Measurements from ENCODE around the gene SLC38A7. TPM values are rescaled to one million over a fixed set of nuclear protein-coding genes. Genes with fewer than 3 reads are reported as not detected.

Gene SLC38A7
- total RNA-seq, 1 donor from 2014 or later = 40.2 TPM

DNA sequence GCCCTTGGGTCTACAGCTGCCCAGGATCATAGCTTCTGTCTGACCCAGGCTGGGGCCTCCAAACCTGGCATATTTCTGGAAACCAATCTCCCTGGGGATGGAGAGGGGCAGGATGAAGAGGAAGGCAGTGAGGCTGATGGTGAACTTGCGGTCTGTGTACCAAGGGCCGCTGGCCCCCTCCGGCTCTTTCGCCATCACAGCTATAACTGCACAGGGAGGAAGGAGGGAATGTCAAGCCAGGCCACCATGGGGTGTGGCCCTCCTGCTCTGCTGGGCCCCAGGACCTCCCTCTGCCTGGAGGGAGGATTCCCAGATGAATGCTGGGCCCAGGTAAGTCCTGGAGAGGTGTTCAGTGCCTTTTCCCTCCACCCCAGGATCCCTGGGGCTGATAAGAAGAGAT, 6.3 kb downstream of the SLC38A7 start:
- Histone ChIP-seq H3K4me2 (ENCODE audit: low read length) (no peak overlapping the region), H3K9ac (ENCODE audit: low read length) (no peak overlapping the region), H3K79me2 (ENCODE audit: insufficient read depth, low read length) (peaks cover 8% of the 10 kb centered on the region), H3K27ac (ENCODE audit: low read depth, low read length) (no peak overlapping the region), H4K20me1 (ENCODE audit: insufficient read depth, low read length) (peaks cover 23% of the 10 kb centered on the region), H3K9me3 (ENCODE audit: insufficient read depth, low read depth, low read length) (no peaks in the 10 kb centered on the region), H3K36me3 (ENCODE audit: insufficient read depth, low read length) (no peaks in the 10 kb centered on the region), H3K4me1 (ENCODE audit: insufficient read depth, low read length) (peaks cover 2% of the 10 kb centered on the region), H3K4me3 (ENCODE audit: insufficient read depth, low read depth, low read length) (no peak overlapping the region), H3K27me3 (ENCODE audit: insufficient read depth, low read length) (no peaks in the 10 kb centered on the region), H2AFZ (ENCODE audit: low read depth, low read length) (no peak overlapping the region)
- Mint-ChIP-seq H3K4me3 (ENCODE audit: unreplicated experiment) (no peak overlapping the region), H3K27me3 (ENCODE audit: low read depth, unreplicated experiment) (no peaks in the 10 kb centered on the region), H3K9me3 (ENCODE audit: unreplicated experiment) (no peaks in the 10 kb centered on the region), H3K36me3 (ENCODE audit: low read depth, unreplicated experiment) (peaks cover 29% of the 10 kb centered on the region), H3K4me1 (ENCODE audit: low read depth, unreplicated experiment) (peaks cover 1% of the 10 kb centered on the region), H3K27ac (ENCODE audit: unreplicated experiment) (no peak overlapping the region)
- TF ChIP-seq, protein P1, sequence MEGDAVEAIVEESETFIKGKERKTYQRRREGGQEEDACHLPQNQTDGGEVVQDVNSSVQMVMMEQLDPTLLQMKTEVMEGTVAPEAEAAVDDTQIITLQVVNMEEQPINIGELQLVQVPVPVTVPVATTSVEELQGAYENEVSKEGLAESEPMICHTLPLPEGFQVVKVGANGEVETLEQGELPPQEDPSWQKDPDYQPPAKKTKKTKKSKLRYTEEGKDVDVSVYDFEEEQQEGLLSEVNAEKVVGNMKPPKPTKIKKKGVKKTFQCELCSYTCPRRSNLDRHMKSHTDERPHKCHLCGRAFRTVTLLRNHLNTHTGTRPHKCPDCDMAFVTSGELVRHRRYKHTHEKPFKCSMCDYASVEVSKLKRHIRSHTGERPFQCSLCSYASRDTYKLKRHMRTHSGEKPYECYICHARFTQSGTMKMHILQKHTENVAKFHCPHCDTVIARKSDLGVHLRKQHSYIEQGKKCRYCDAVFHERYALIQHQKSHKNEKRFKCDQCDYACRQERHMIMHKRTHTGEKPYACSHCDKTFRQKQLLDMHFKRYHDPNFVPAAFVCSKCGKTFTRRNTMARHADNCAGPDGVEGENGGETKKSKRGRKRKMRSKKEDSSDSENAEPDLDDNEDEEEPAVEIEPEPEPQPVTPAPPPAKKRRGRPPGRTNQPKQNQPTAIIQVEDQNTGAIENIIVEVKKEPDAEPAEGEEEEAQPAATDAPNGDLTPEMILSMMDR (IDR thresholded peaks at IDR 0.05; ENCODE audit: insufficient read depth, low read depth, low read length) = no peak
- TF ChIP-seq EZH2 (IDR thresholded peaks at IDR 0.05; ENCODE audit: insufficient read depth, low read length) = no peak
- FAIRE-seq = no peak
- DNase-seq (ENCODE audit: low read depth) = no peak

- Histone ChIP-seq H3K36me3 (ENCODE audit: insufficient read depth, low read length) (peaks cover 4% of the 10 kb centered on the region), H3K27me3 (ENCODE audit: insufficient read depth, low read length) (no peaks in the 10 kb centered on the region), H3K4me2 (ENCODE audit: low read length) (no peak overlapping the region), H3K4me3 (ENCODE audit: insufficient read depth, low read depth, low read length) (no peak overlapping the region), H3K9ac (ENCODE audit: low read length) (no peak overlapping the region), H3K9me3 (ENCODE audit: insufficient read depth, low read depth, low read length) (no peaks in the 10 kb centered on the region), H3K79me2 (ENCODE audit: insufficient read depth, low read length) (no peaks in the 10 kb centered on the region), H3K4me1 (ENCODE audit: insufficient read depth, low read length) (no peaks in the 10 kb centered on the region), H3K27ac (ENCODE audit: low read depth, low read length) (no peak overlapping the region), H2AFZ (ENCODE audit: low read depth, low read length) (no peak overlapping the region), H4K20me1 (ENCODE audit: insufficient read depth, low read length) (peaks cover 3% of the 10 kb centered on the region)
- Mint-ChIP-seq H3K27me3 (ENCODE audit: low read depth, unreplicated experiment) (no peaks in the 10 kb centered on the region), H3K4me1 (ENCODE audit: low read depth, unreplicated experiment) (no peaks in the 10 kb centered on the region), H3K36me3 (ENCODE audit: low read depth, unreplicated experiment) (peaks cover 16% of the 10 kb centered on the region), H3K27ac (ENCODE audit: unreplicated experiment) (no peak overlapping the region), H3K4me3 (ENCODE audit: unreplicated experiment) (no peak overlapping the region), H3K9me3 (ENCODE audit: unreplicated experiment) (no peaks in the 10 kb centered on the region)
- FAIRE-seq (no peak), DNase-seq (ENCODE audit: low read depth) (no peak)
- no peak for TF ChIP-seq EZH2 (IDR thresholded peaks at IDR 0.05; ENCODE audit: insufficient read depth, low read length)
Measured at GRCh38 chr16:58670946-58671583, 13.5 kb downstream of the SLC38A7 start.

- H3K4me1 Mint-ChIP-seq (ENCODE audit: low read depth, unreplicated experiment) = no peaks in the 10 kb centered on the region
- H3K36me3 Mint-ChIP-seq (ENCODE audit: low read depth, unreplicated experiment) = peaks cover 15% of the 10 kb centered on the region
- Histone ChIP-seq H2AFZ (ENCODE audit: low read depth, low read length) (no peak overlapping the region), H3K4me1 (ENCODE audit: insufficient read depth, low read length) (no peaks in the 10 kb centered on the region), H3K9ac (ENCODE audit: low read length) (no peak overlapping the region), H3K27me3 (ENCODE audit: insufficient read depth, low read length) (no peaks in the 10 kb centered on the region), H3K4me3 (ENCODE audit: insufficient read depth, low read depth, low read length) (no peak overlapping the region), H3K36me3 (ENCODE audit: insufficient read depth, low read length) (peaks cover 4% of the 10 kb centered on the region), H3K9me3 (ENCODE audit: insufficient read depth, low read depth, low read length) (no peaks in the 10 kb centered on the region), H3K79me2 (ENCODE audit: insufficient read depth, low read length) (no peaks in the 10 kb centered on the region), H4K20me1 (ENCODE audit: insufficient read depth, low read length) (peaks cover 3% of the 10 kb centered on the region), H3K27ac (ENCODE audit: low read depth, low read length) (no peak overlapping the region), H3K4me2 (ENCODE audit: low read length) (no peak overlapping the region)
- no peaks in the 10 kb centered on the region for H3K9me3 Mint-ChIP-seq (ENCODE audit: unreplicated experiment)
- no peaks in the 10 kb centered on the region for H3K27me3 Mint-ChIP-seq (ENCODE audit: low read depth, unreplicated experiment)
- H3K27ac Mint-ChIP-seq (ENCODE audit: unreplicated experiment) = no peak overlapping the region
- TF ChIP-seq EZH2 (IDR thresholded peaks at IDR 0.05; ENCODE audit: insufficient read depth, low read length) = no peak
- TF ChIP-seq, protein P1 (IDR thresholded peaks at IDR 0.05; ENCODE audit: insufficient read depth, low read depth, low read length) = no peak
- DNase-seq (ENCODE audit: low read depth) (no peak), FAIRE-seq (no peak)
- no peak overlapping the region for H3K4me3 Mint-ChIP-seq (ENCODE audit: unreplicated experiment)
Measured at GRCh38 chr16:58670177-58670576, 14.4 kb downstream of the SLC38A7 start.

Measured in astrocyte (in vitro differentiated cells and primary cell).